ENCODE results near the gene CRTC3. TPM values are rescaled to one million over a fixed set of nuclear protein-coding genes. Genes with fewer than 3 reads are reported as not detected.
A peak's percentile ranks its signal among the peaks of the same experiment; 100 is the strongest.

CRTC3 gene
- total and polyA plus RNA-seq, 11 donors, result 12.0 to 42.2 (median 24.0) TPM

- Histone ChIP-seq H3K36me3 (no peaks in the 10 kb centered on the region), H3K4me1 (peaks cover 0 to 19% (median 0%) of the 10 kb centered on the region in 12 donors), H3K27ac (no peak overlapping the region), H3K4me3 (no peak overlapping the region), H3K27me3 (no peaks in the 10 kb centered on the region), H3K9me3 (no peaks in the 10 kb centered on the region)
- intact Hi-C loops (cut with DNase I), result no loop called here
- DNase-seq (no peak), ATAC-seq (no peak)
- TF ChIP-seq POLR2A (IDR thresholded peaks at IDR 0.05), result no peak
- TF ChIP-seq, protein P1, sequence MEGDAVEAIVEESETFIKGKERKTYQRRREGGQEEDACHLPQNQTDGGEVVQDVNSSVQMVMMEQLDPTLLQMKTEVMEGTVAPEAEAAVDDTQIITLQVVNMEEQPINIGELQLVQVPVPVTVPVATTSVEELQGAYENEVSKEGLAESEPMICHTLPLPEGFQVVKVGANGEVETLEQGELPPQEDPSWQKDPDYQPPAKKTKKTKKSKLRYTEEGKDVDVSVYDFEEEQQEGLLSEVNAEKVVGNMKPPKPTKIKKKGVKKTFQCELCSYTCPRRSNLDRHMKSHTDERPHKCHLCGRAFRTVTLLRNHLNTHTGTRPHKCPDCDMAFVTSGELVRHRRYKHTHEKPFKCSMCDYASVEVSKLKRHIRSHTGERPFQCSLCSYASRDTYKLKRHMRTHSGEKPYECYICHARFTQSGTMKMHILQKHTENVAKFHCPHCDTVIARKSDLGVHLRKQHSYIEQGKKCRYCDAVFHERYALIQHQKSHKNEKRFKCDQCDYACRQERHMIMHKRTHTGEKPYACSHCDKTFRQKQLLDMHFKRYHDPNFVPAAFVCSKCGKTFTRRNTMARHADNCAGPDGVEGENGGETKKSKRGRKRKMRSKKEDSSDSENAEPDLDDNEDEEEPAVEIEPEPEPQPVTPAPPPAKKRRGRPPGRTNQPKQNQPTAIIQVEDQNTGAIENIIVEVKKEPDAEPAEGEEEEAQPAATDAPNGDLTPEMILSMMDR (IDR thresholded peaks at IDR 0.05), result no peak
- WGBS, 4 donors, result 86 to 91% (median 88%) methylated on average over 11 to 12 of the region's 12 CpGs
Observed at GRCh38 chr15:90677807-90678790, 148.4 kb downstream of the CRTC3 start.

- DNase-seq (no peak), ATAC-seq (peak in 1 of 4 donors; percentile 54)
- Histone ChIP-seq H3K9me3 (no peaks in the 10 kb centered on the region), H3K27me3 (no peaks in the 10 kb centered on the region), H3K36me3 (no peaks in the 10 kb centered on the region), H3K4me3 (no peak overlapping the region), H3K27ac (peak overlapping the region in 3 of 12 donors; percentile 54 to 76 (median 59)), H3K4me1 (peaks cover 0 to 19% (median 0%) of the 10 kb centered on the region in 12 donors)
- TF ChIP-seq, protein P1 (IDR thresholded peaks at IDR 0.05), result no peak
- TF ChIP-seq POLR2A (IDR thresholded peaks at IDR 0.05), result no peak
- intact Hi-C loops (cut with DNase I), result no loop called here
- 79 to 92% (median 86%) methylated on average over 3 of the region's 3 CpGs for WGBS, 4 donors
Observed at GRCh38 chr15:90679959-90680358, 150.2 kb downstream of the CRTC3 start.

- peak overlapping the region in 7 of 12 donors; percentile 5 to 76 (median 46) for H3K27ac ChIP-seq
- 70 to 75% (median 73%) methylated on average over 6 of the region's 6 CpGs for WGBS, 4 donors
- H3K4me1 ChIP-seq, result peaks cover 0 to 19% (median 0%) of the 10 kb centered on the region in 12 donors
- H3K4me3 ChIP-seq, result no peak overlapping the region
- H3K27me3 ChIP-seq, result no peaks in the 10 kb centered on the region
- no peak for DNase-seq
- H3K36me3 ChIP-seq, result no peaks in the 10 kb centered on the region
- intact Hi-C loops (cut with DNase I), result no loop called here
- ATAC-seq, result peak in 3 of 4 donors; percentile 62 to 91 (median 82)
- H3K9me3 ChIP-seq, result no peaks in the 10 kb centered on the region
- TF ChIP-seq, protein P1 (IDR thresholded peaks at IDR 0.05), result no peak
- TF ChIP-seq POLR2A (IDR thresholded peaks at IDR 0.05), result no peak
Observed at GRCh38 chr15:90680371-90680935, 150.7 kb downstream of the CRTC3 start.

DNA sequence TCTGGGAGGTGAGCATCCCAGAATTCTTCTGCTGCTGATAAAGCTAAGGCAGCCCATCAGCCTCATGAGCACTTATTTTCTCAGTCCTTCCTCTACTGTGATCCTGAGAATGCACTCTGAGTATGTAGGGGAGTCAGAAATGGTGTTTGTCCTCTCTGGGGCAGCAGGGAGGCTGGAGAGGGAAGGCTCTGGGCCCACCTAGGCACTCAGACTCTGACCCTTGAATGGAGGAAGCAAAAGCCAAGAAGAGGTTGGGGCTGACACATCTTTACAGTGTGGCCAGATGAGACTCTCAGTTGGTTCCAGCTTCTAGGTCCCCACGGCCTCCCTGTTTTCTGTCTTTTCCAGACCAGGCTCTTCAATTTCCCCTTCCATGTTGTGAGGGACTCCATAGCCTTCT is 151.3 kb downstream of the CRTC3 start:
- 89 to 94% (median 93%) methylated on average over 1 of the region's 1 CpG for WGBS, 4 donors
- Histone ChIP-seq H3K9me3 (no peaks in the 10 kb centered on the region), H3K4me3 (no peak overlapping the region), H3K4me1 (peaks cover 0 to 24% (median 0%) of the 10 kb centered on the region in 12 donors), H3K36me3 (no peaks in the 10 kb centered on the region), H3K27ac (peak overlapping the region in 7 of 12 donors; percentile 5 to 76 (median 46)), H3K27me3 (no peaks in the 10 kb centered on the region)
- intact Hi-C loops (cut with DNase I), result no loop called here
- peak in 1 of 4 donors; percentile 12 for ATAC-seq
- TF ChIP-seq POLR2A (IDR thresholded peaks at IDR 0.05), result no peak
- TF ChIP-seq, protein P1 (IDR thresholded peaks at IDR 0.05), result no peak
- DNase-seq, result no peak
